ENCODE measurements around the gene ZNF157. TPM values are rescaled to one million over a fixed set of nuclear protein-coding genes. Genes with fewer than 3 reads are reported as not detected.
"Not testable (repeated sequence)": the region's sequence is repeated elsewhere in the genome, so short reads cannot be mapped to it uniquely, and the experiment has no call there.

The ZNF157 gene
- total RNA-seq, result 1 to 10 TPM in 1 of 2 experiments, under 1 TPM in 1; 0.83 to 1.1 TPM

DNA sequence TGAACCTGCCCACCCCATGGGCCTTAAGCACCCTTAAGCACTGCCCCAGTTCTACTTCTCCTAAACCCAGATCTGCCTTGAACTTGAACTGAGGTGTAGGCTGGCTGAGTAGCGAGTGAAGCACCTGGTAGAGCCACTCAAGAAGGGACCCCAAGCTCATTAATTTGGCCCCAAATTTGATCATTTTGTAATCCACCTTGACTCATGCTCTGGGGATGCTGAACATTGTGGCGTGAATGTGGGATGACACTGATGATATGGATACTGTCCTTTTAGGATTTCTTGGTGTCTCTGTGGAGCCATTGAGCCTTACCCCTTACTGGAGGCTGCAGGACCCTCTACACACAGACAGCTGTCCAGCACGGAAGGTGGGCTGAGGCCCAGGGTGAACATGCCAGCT, at the start of gene ZNF157:
ZNF157 (plus strand) TSS at position 301 of the 400 bp plus-strand sequence; CDS start at position 392, 91 bp downstream.
- no peak for DNase-seq
- POLR2A ChIA-PET, result no interaction called here
- ATAC-seq (ENCODE audit: low read depth), result no peak
- no peaks in the 10 kb centered on the region for H3K27me3 Mint-ChIP-seq
- H3K36me3 Mint-ChIP-seq, result no peaks in the 10 kb centered on the region
- no peak within 1 kb of the TSS for H3K4me3 Mint-ChIP-seq
- H3K4me1 Mint-ChIP-seq, result peaks cover 9% of the 10 kb centered on the region
- no peak within 1 kb of the TSS for H3K27ac Mint-ChIP-seq
- no peaks in the 10 kb centered on the region for H3K9me3 Mint-ChIP-seq

DNA sequence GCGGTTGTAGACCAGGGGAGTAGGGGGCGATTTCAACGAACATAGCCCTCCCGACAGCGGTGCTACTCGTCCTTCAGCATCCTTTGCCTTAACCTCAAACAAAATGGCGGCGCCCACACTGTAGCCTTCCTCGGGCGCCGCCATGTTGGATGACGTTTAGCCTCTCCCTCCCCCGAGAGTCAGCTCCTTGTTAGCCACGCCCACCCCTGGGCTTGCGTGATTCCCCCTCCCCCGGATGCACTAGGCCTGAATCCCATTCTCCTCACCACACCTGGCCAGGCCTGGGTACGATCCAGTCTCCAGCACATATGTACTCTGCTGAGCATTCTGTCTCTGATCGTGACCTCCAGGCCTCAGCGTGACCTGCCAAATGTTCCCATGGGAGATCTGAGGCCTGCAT, 49.0 kb upstream of the ZNF157 start:
- Mint-ChIP-seq H3K27me3 (no peaks in the 10 kb centered on the region), H3K9me3 (no peaks in the 10 kb centered on the region), H3K4me1 (no peaks in the 10 kb centered on the region), H3K36me3 (no peaks in the 10 kb centered on the region), H3K27ac (no peak overlapping the region), H3K4me3 (no peak overlapping the region)
- ATAC-seq (ENCODE audit: low read depth) (no peak), DNase-seq (no peak)
- POLR2A ChIA-PET, result no interaction called here

DNA sequence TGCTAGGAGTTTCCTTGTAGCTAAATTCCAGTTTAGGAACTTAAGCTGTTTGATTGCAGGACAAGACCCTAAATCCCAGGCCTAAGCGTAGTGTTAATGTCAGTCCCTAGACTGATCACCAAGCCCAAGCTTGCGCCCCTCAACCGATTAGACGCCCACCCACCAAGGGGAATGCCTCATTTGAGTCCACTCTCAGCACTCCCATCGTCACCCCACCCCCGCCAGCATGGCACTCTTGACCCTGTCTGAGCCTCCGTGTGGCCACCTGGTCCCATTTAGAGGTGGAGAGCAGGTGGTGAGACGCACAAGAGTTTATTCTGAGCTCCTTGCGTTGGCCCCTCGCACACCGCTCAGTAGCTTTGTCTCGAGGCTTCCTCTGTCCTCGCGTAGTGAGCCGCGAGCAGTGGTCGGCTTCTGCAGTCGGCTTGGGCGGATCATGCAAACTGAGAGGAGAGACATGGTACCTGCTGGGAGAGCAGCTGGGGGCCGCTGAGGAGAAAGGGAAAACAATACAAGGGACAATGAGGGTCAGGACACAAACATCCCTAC, 48.5 kb upstream of the ZNF157 start:
- Mint-ChIP-seq H3K4me1 (no peaks in the 10 kb centered on the region), H3K27ac (no peak overlapping the region), H3K27me3 (no peaks in the 10 kb centered on the region), H3K4me3 (no peak overlapping the region), H3K36me3 (no peaks in the 10 kb centered on the region), H3K9me3 (no peaks in the 10 kb centered on the region)
- DNase-seq (no peak), ATAC-seq (ENCODE audit: low read depth) (no peak)
- POLR2A ChIA-PET, result no interaction called here

DNA sequence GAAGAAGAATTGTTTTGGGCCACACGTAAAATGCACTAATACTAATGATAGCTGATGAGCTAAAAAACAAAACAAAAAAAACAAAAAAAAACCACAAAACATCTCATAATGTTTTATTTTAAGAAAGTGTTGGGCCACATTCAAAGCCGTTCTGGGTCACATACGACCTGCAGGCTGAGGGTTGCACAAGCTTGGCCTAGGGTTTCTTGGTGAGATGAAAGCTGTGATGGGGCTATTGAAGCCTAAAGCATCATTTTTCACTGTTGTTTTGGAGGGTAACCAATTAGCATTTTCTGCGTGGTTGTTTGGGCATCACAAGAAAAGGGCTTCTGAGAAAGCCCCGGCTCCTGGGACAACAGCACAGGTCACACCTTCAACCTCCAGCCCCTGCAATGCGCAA, 42.5 kb upstream of the ZNF157 start:
- H3K27ac Mint-ChIP-seq, result no peak overlapping the region
- ATAC-seq (ENCODE audit: low read depth) (no peak), DNase-seq (no peak)
- H3K4me1 Mint-ChIP-seq, result no peaks in the 10 kb centered on the region
- H3K36me3 Mint-ChIP-seq, result no peaks in the 10 kb centered on the region
- H3K4me3 Mint-ChIP-seq, result no peak overlapping the region
- no peaks in the 10 kb centered on the region for H3K9me3 Mint-ChIP-seq
- POLR2A ChIA-PET, result interaction anchor here (0.5 kb wide), 1 partner anchor 16 kb away, joined by 3 read pairs; no protein-coding TSS in a partner anchor
- no peaks in the 10 kb centered on the region for H3K27me3 Mint-ChIP-seq

DNA sequence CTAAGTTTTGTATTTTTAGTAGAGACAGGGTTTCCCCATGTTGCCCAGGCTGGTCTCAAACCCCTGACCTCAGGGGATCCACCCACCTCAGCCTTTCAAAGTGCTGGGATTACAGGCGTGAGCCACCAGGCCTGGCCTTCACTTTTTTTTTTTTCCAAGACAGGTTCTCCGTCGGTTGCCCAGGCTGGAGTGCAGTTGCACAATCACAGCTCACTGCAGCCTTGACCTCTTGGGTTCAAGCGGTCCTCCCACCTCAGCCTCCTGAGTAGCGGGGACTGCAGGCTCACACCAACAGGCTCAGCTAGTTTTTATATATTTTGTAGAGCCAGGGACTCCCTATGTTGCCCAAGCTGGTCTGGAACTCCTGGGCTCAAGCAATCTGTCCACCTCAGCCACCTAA, 37.6 kb upstream of the ZNF157 start:
- H3K27ac Mint-ChIP-seq; H3K9me3 Mint-ChIP-seq; DNase-seq; ATAC-seq (ENCODE audit: low read depth); H3K27me3 Mint-ChIP-seq; H3K4me3 Mint-ChIP-seq; H3K4me1 Mint-ChIP-seq; H3K36me3 Mint-ChIP-seq; POLR2A ChIA-PET: not testable (repeated sequence)

DNA sequence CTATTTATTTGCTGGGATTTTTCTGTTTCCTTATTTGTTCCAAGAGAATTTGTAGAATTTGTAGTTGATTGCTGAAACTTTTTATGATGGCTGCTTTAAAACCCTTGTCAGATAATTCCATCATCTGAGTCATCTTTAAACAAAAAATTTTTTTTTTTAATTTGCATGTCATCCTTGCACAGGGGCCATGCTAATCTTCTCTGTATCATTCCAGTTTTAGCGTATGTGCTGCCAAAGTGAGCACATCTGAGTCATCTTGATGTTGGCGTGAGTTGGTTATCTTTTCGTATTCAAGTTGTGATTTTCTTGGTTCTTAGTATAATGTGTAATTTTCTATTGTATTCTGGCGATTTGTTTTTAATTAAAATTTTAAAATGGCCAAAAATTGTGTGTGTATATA, 18.7 kb upstream of the ZNF157 start:
- Mint-ChIP-seq H3K27me3 (no peaks in the 10 kb centered on the region), H3K27ac (no peak overlapping the region), H3K36me3 (no peaks in the 10 kb centered on the region), H3K9me3 (no peaks in the 10 kb centered on the region), H3K4me3 (no peak overlapping the region), H3K4me1 (no peaks in the 10 kb centered on the region)
- no peak for DNase-seq
- no peak for ATAC-seq (ENCODE audit: low read depth)
- POLR2A ChIA-PET, result interaction anchor here (1.2 kb wide), 1 partner anchor 37 kb away, joined by 3 read pairs; no protein-coding TSS in a partner anchor

DNA sequence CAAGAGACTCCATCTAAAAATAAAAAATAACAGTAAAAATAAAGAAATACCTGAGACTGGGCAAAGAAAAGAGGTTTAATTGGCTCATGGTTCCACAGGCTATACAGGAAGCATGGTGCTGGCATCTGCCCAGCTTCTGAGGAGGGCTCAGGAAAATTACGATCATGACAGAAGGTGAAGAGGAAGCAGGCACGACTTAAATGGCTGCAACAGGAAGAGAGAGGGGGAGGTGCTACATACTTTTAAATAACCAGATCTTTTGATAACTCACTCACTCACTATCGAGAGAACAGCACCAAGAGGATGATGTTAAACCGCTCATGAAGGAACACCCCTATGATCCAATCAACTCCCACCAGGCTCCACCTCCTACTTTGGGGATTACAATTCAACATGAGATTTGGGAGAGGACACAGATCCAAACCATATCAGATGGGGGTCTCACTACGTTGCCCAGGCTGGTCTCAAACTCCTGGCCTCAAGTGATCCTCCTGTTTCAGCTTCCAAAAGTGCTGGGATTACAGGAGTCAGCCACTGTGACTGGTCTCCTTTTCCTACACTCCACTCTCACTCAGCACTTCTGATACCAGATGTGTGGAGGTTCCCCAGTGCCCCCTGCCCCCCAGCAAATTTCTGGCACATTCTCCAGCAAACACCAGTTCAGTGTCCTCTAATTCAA, 11.9 kb upstream of the ZNF157 start:
- ATAC-seq (ENCODE audit: low read depth), result peak; percentile 60
- Mint-ChIP-seq H3K4me1 (peaks cover 10% of the 10 kb centered on the region), H3K27ac (peak overlapping the region; percentile 79), H3K9me3 (peaks cover 3% of the 10 kb centered on the region), H3K27me3 (no peaks in the 10 kb centered on the region), H3K36me3 (peaks cover 3% of the 10 kb centered on the region), H3K4me3 (peak overlapping the region; percentile 37)
- DNase-seq, result no peak
- POLR2A ChIA-PET, result interaction anchor here (0.7 to 1.0 kb wide), 2 partner anchors 25 to 126 kb away, joined by 3 to 4 read pairs; partner anchors contain the start of gene USP11

DNA sequence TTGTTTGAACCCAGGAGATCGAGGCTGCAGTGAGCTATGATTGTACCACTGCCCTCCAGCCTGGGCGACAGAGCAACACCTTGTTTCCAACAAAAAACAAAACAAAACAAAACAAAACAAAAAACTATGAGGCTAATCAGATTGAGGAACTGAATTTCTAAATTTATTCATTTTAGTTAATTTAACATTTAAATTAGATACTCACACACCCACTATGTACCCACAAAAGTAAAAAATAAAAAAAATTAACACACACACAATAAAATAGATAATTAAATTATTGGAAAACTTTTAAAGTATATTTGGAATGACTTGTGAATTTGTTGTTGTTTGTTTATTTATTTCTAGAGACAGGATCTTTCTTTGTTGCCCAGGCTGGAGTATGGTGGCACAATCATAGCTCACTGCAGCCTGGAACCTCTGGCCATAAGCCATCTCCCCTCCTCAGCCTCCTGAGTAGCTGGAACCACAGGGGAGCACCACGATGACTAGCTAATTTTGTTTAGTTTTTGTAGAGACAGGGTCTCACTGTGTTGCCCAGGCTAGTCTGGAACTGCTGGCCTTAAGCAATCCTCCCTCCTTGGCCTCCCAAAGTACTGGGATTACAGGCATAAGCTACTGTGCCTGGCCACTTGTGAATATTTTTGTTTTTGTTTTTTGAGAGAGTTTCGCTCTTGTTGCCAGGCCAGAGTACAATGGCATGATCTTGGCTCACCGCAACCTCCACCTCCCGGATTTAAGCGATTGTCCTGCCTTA, 9.8 kb upstream of the ZNF157 start:
- Mint-ChIP-seq H3K27me3 (no peaks in the 10 kb centered on the region), H3K27ac (no peak overlapping the region), H3K4me1 (peaks cover 10% of the 10 kb centered on the region), H3K4me3 (no peak overlapping the region), H3K36me3 (peaks cover 3% of the 10 kb centered on the region), H3K9me3 (peaks cover 3% of the 10 kb centered on the region)
- no peak for ATAC-seq (ENCODE audit: low read depth)
- POLR2A ChIA-PET, result no interaction called here
- DNase-seq, result no peak

DNA sequence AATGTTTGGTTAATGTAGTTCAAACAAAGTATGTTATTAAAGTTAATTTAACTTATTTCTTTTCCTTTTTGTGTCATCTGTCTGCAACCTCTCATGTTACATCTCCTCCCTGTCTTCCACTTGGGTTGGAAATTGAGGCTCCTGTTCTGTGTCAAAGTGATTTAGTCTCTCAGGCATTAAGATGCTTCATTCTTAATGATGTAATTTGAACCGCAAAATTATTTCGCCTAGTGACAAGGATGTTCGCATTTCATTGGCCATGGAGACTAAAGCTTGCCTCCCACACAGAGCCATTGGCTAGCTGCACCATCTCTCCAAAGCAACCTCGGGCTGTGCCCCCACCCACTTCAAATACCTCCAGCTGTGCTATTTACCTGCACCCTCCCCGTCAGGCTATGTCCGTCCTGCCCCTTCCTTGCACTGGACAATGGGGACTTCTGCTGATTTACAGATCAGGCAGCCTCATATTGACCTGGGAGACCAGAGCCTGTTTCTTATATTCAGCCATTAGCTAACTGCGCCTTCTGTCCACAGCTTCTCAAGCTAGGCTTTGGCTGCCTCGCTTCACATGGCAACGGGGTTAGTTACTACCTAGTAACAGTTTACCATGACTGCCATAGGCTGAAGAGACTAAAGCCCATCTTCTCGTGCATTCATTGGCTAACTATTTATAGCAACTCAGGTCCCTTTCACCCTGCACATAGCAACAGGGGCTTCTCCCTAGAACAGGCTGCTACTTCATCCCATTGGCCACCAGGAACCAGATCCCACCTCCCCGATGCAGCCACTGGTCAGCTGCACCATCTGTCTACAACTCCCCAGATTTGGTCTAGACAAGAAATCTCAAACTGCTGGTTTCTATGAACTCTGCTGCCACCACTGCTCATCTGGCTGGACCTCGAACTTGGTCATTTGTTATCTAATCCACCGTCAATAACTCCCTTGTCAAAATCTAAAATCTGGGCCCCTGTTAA, 8.6 kb upstream of the ZNF157 start:
- POLR2A ChIA-PET, result no interaction called here
- ATAC-seq (ENCODE audit: low read depth) (no peak), DNase-seq (no peak)
- H3K27me3 Mint-ChIP-seq, result no peaks in the 10 kb centered on the region
- H3K4me1 Mint-ChIP-seq, result peaks cover 18% of the 10 kb centered on the region
- H3K4me3 Mint-ChIP-seq, result no peak overlapping the region
- no peak overlapping the region for H3K27ac Mint-ChIP-seq
- peaks cover 3% of the 10 kb centered on the region for H3K9me3 Mint-ChIP-seq
- H3K36me3 Mint-ChIP-seq, result peaks cover 3% of the 10 kb centered on the region

DNA sequence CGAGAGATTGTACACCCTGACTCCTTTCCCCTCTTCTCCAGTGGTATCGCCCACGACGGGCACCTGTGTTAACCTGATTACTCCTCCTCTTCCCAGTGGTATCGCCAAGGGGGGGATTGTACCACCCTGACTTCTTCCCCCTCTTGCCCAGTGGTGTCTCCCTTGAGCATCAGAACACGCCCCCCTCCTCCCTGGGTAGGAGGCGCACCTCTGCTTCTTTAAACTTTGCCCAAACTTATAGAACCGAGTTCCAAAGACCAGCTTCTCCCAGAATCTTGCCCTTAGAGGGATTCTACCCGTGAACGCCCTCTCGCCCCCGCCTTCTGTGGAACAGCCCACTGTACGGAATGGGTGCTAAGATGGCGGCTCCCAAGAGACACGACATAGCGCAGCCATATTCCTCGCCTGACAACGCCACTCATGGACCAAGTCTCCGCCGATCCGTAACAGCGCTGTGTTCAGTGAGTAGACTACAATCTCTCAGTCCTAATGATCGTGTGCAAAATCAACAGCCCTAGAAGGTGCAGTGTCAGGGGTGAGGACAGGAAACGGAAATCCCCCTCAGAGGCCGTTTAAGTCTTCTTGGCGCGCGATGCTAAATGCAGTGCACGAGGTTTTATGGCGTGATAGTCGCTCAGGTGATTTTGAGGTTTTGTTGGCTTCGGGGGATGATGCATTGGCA, 4.2 kb upstream of the ZNF157 start:
- H3K9me3 Mint-ChIP-seq, result no peaks in the 10 kb centered on the region
- peak; percentile 65 for DNase-seq
- peaks cover 11% of the 10 kb centered on the region for H3K4me1 Mint-ChIP-seq
- peak overlapping the region; percentile 86 for H3K4me3 Mint-ChIP-seq
- no peaks in the 10 kb centered on the region for H3K36me3 Mint-ChIP-seq
- H3K27ac Mint-ChIP-seq, result peak overlapping the region; percentile 91
- peak; percentile 98 for ATAC-seq (ENCODE audit: low read depth)
- H3K27me3 Mint-ChIP-seq, result no peaks in the 10 kb centered on the region
- POLR2A ChIA-PET, result no interaction called here

DNA sequence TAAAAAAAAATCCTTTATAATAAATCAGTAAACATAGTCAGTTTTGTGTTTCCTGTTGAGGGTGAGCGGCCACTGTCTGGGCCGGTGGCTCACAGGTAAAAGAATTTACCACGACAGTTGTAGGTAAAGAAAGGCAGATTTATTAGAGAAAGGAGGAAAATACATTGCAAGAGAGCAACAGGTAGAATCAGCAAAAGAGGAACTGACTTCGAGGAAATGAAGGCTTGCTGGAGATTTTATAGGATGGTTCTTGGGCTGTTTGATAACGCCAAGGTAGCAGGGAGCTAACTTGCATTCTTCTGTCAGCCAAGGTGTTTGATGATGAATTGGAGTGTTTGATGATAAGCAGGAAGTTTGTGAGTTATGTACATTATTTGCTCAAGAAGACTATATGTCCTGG, 2.8 kb downstream of the ZNF157 start:
- Mint-ChIP-seq H3K27ac (no peak overlapping the region), H3K4me1 (no peaks in the 10 kb centered on the region), H3K36me3 (no peaks in the 10 kb centered on the region), H3K4me3 (no peak overlapping the region), H3K27me3 (no peaks in the 10 kb centered on the region), H3K9me3 (no peaks in the 10 kb centered on the region)
- no peak for DNase-seq
- POLR2A ChIA-PET, result no interaction called here
- no peak for ATAC-seq (ENCODE audit: low read depth)

DNA sequence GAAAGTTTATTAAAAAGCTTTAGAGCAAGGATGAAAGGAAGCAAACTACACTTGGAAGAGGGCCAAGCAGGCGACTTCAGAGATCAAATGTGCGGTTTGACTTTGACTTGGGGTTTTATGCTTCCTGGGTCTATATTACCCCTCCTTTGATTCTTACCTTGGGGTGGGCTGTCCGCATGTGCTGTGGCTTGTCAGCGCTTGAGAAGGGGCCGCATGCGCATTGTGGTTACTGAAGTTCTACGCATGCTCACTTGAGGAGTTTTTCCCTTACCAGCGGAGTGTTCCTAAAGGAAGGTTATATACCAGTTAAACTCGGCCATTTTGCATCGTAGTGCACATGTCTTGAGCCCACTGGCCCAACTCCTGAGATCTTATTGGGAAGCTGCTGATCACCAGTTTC, 9.9 kb downstream of the ZNF157 start:
- ATAC-seq (ENCODE audit: low read depth) (peak; percentile 92), DNase-seq (peak; percentile 59)
- H3K9me3 Mint-ChIP-seq, result no peaks in the 10 kb centered on the region
- POLR2A ChIA-PET, result interaction anchor here (1.4 kb wide), 1 partner anchor 163 kb away, joined by 6 read pairs; no protein-coding TSS in a partner anchor
- peaks cover 14% of the 10 kb centered on the region for H3K4me1 Mint-ChIP-seq
- H3K27ac Mint-ChIP-seq, result peak overlapping the region; percentile 55
- H3K27me3 Mint-ChIP-seq, result no peaks in the 10 kb centered on the region
- peak overlapping the region; percentile 69 for H3K4me3 Mint-ChIP-seq
- no peaks in the 10 kb centered on the region for H3K36me3 Mint-ChIP-seq

Measured in activated naive CD8-positive, alpha-beta T cell treated with anti-CD3 and anti-CD28 coated beads, Interleukin-2, amount 10 ng/mL, durations not matched to agents 7 days and 5 days (primary cell).